IPS-11a (cell line): ENCODE measurements around the gene LCOR.
"Not testable (repeated sequence)": the region's sequence is repeated elsewhere in the genome, so short reads cannot be mapped to it uniquely, and the experiment has no call there.

Source experiments
- H3K4me3 ChIP-seq: one replicate; pipeline ENCODE4 v1.5.1; 2013; ENCODE audit warnings: low read depth, low read length, control low read depth

The LCOR gene

GRCh38 chr10:97028126-97028831 is 196.2 kb downstream of the LCOR start:
- H3K4me3 ChIP-seq, result no peak overlapping the region

- H3K4me3 ChIP-seq, result no peak overlapping the region
Observed at GRCh38 chr10:97028832-97029178, 196.7 kb downstream of the LCOR start.

GRCh38 chr10:97029271-97029670 is 197.2 kb downstream of the LCOR start:
- no peak overlapping the region for H3K4me3 ChIP-seq

- no peak overlapping the region for H3K4me3 ChIP-seq
Observed at GRCh38 chr10:97030894-97031293, 198.8 kb downstream of the LCOR start.

- no peak overlapping the region for H3K4me3 ChIP-seq
Observed at GRCh38 chr10:97031459-97031858, 199.4 kb downstream of the LCOR start.

GRCh38 chr10:97032624-97033023 is 200.5 kb downstream of the LCOR start:
- H3K4me3 ChIP-seq, result no peak overlapping the region

- not testable (repeated sequence) for H3K4me3 ChIP-seq
Observed at GRCh38 chr10:97033841-97034240, 201.7 kb downstream of the LCOR start.

GRCh38 chr10:97034301-97034700 is 202.2 kb downstream of the LCOR start:
- H3K4me3 ChIP-seq, result no peak overlapping the region

- no peak overlapping the region for H3K4me3 ChIP-seq
Observed at GRCh38 chr10:97034958-97035769, 203.1 kb downstream of the LCOR start.

GRCh38 chr10:97037365-97038361 is 205.6 kb downstream of the LCOR start:
- H3K4me3 ChIP-seq, result no peak overlapping the region

GRCh38 chr10:97038688-97039087 is 206.6 kb downstream of the LCOR start:
- no peak overlapping the region for H3K4me3 ChIP-seq

- H3K4me3 ChIP-seq, result no peak overlapping the region
Observed at GRCh38 chr10:97039538-97040247, 207.6 kb downstream of the LCOR start.

GRCh38 chr10:97040248-97040584 is 208.1 kb downstream of the LCOR start:
- H3K4me3 ChIP-seq, result no peak overlapping the region

- H3K4me3 ChIP-seq, result no peak overlapping the region
Observed at GRCh38 chr10:97040706-97041105, 208.6 kb downstream of the LCOR start.

GRCh38 chr10:97042081-97042480 is 210.0 kb downstream of the LCOR start:
- H3K4me3 ChIP-seq, result no peak overlapping the region

GRCh38 chr10:97042716-97043562 is 210.8 kb downstream of the LCOR start:
- no peak overlapping the region for H3K4me3 ChIP-seq

- H3K4me3 ChIP-seq, result no peak overlapping the region
Observed at GRCh38 chr10:97043563-97043855, 211.4 kb downstream of the LCOR start.
